GM18517 (cell line): ENCODE data around the gene KAZN.
"Not testable (repeated sequence)": the region's sequence is repeated elsewhere in the genome, so short reads cannot be mapped to it uniquely, and the experiment has no call there.

Source experiments
- ATAC-seq: cut with Tn5 transposase; IDR thresholded peaks from one replicate; pipeline ENCODE4 v1.9.1; 2021; ENCODE audit warnings: mild to moderate bottlenecking, moderate library complexity; ENCODE audit not compliant: unreplicated experiment

Gene KAZN

DNA sequence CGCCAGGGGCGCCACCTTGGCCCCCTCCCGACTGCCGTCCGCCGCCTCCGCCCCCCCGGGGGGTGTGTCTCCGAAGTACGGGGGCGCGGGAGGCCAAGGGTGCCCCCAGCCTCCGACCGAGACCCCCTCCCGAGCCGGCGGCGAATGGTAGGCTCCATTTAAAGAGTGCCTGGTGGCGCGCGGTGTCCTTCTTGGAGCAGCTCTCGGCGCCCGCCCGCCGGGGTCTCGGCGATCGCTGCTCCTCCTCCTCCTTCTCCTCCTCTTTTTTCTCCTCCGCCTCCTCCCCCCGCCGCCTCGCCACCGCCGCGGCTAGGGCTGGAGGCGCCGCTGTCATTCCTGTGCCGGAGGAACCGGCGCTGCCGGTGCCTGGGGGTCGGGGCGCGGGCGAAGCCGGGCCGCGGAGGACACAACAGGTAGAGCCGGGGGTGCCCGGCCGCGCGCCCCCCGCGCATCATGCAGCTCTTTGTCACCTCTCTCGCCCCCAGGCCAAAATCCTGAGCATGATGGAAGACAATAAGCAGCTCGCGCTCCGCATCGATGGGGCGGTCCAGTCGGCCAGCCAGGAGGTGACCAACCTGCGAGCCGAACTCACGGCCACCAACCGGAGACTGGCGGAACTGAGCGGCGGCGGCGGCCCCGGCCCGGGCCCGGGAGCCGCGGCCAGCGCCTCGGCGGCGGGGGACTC lies at the start of gene KAZN:
KAZN (plus strand) TSS at position 188 of the 685 bp plus-strand sequence.
- ATAC-seq = no peak

DNA sequence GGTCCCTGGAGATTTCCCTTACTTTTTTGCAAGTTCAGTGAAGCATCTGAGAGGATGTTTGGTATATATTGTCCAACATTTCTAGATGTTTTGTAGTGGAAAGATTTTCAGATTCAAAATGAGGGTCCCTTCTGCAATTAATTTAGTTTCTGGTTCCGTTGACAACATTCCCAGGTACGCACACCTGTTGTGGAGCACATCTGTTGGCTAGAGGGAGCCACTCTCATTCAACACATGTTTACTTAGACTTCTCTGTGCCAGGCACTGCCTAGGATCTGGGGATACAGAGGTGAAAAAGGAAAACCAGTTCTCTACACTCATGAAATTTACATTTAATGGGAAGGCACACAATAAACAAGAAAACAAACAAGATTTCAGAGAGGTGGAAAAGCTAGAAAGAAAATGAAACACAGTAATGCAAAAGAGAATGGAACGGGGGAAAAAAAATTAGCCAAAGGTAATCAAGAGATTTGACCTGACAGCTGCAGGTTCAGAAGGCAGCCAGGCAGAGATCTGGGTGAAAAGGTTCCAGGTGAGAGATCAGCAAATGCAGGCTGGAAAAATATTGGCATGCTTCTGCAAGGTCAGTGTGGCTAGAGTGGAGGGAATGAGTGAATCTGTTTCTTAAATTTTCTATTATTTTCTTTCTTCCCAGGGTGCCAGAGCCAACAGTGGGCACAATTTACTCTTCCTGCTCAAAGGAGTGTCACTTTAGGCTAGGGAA lies 48.4 kb upstream of the KAZN start:
- ATAC-seq = no peak

DNA sequence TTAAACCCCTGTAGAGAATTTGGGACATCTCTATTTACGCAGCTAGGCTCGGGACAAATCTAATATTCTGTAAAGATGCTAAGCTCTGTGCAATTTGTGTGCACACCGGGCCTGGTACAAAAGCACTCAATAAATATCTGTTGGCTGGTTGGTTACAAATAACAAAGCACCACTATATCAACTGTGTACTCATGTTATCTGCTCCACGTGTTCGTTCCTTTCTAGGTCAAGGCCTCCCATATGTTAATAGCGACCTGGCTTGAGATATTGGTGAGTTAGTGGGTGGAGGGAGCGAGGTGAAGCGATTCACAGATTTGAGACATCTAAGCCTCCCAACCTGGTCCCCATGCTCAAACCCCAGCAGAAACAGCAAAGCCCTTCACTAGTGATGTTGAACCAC lies 47.1 kb upstream of the KAZN start:
- ATAC-seq = no peak

DNA sequence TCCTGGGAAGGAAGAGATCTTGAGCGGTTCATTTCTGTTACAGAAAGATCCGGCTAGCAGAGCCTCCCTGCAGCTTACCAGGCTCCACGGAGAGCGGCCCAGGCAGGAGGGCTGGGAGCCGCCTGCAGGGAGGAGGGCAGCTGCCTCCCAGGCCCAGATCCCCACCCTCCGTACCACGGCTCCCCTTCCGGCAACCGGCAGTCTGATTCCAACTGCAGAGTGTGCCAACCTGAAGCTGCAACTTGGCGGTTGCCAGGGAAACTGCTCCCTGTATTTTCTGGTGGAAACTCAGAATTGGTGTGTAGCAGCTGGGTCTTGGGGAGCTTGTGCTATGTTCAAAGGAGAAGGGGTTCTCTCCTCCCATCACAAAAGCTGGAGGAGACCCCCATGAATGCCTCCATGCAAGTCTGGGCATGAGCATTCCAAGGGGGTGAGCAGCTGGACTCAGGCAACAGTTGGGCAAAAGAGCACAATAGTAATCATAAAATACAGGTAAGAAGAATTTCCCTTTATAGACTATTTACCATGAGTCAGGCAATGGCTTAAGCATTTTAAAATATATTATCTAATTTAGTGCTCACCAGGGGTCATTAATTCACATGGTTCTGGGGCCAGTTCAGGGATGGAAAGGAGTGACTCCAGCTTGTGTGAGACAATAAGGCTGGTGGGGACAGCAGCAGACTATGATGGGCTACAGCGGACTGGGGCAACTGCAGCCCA lies 46.1 kb upstream of the KAZN start:
- no peak for ATAC-seq

DNA sequence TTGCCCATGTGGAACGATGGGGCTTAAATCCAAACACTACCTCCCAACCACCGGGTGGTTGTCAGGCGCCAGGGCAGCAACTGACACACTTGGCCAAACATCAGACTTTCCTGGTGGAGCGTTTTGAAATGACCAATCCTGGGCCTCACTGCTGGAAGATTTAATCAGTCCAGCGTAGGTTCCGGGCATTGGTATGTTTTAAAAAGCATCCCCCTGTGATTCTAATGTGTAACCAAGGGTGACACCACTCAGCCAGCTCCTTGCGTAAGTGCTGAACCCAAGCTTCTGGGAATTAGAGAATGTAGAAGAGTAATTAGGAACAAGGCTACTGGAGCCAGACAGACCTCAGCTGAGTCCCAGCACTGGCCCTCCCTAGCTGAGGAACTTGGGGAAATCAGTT lies 44.8 kb upstream of the KAZN start:
- ATAC-seq = no peak

DNA sequence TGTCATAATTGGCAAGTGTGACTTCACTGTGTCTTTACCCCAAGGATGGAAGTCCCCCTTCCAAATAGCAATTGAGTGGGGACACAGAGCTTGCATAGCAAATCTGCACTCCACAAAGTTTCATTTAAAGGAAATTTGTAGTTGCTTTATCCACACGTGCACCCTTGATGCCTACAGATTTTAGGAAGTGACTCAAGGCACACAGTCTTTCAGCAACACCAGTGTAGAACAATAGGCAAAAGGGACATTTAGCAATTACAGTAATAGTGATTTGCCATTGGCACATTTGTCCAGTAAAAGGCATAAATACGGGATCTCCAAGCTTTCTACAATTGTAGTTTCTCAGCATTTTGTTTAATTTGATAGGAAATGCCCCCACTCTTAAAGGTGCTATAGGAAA lies 43.4 kb upstream of the KAZN start:
- ATAC-seq = no peak

DNA sequence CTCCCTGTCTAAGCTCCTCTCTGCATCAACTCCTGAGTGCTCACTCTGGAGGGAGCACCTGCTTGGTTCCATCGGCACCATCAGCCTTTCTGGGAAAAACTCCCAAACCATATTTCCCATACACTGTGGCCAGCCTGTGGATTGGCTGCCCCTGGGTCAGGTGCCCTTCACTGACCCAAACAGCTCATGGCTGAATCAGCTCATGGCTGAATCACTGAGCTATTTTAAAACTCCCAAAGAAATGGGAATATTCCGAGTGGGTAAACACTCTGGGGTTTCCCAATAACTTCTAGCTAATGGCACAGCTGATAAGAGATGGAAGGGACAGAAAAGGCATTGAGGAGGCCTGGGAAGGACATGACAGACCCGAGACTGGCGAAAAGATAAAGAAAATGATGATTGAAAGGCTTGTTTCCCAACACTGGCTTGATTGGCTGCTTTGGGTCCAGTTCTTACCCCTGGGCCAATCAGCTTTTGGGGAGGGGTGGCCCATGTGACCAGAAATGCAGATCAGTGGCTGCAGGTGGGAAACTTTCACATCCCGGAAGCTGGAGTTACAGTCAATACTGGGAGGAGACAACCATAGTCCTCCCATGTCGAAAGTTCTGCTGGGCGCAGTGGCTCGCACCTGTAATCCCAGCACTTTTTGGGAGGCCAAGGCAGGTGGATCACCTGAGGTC lies 37.3 kb upstream of the KAZN start:
- ATAC-seq = no peak

DNA sequence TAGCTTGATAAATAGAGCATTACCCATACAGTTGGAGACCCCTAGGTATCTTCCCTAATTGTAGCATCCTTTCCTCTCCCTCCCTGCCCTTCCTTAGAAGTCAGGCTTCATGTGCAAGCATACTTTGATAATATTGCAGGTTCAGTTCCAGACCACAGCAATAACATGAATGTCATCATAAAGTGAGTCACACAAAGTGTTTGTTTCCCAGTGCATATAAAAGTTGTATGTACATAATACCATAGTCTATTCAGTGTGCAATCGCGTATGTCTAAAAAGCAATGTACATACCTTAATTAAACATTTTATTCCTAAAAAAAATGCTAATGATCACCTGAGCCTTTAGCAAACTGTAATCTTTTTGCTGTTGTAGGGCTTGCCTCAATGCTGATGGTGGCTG lies 33.4 kb upstream of the KAZN start:
- ATAC-seq = no peak

DNA sequence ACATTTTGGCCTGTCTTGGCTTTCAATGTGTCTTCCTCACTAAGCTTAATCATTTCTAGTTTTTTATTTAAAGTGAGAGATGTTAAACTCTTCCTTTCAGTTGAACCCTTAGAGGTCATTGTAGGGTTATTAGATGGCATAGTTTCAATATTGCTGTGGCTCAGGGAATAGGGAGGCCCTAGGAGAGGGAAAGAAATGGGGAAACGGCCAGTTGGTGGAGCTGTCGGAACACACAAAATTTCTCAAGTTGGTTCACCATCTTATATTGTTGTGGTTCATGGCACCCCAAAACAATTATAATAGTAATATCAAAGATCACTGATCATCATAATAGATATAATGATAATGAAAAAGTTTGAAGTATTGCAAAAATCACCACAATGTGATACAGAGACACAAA lies 31.4 kb upstream of the KAZN start:
- no peak for ATAC-seq

DNA sequence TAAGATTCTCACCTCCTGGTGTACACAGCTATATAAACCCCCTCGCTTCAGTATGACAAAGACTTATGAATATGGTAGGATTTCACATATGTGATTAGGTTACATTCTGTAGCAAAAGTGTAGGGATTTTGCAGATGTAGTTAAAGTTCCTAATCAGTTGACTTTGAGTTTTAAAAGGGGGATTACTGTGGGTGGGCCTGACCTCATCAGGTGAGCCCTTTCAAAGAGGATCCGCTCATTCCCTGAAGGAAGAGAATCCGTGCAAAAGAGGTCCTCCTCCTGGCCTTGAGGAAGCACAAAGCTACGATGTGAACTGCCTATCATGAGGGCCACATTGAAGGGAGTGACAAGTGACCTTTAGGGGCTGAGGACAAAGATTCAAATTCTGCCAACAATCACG lies 30.6 kb upstream of the KAZN start:
- no peak for ATAC-seq

DNA sequence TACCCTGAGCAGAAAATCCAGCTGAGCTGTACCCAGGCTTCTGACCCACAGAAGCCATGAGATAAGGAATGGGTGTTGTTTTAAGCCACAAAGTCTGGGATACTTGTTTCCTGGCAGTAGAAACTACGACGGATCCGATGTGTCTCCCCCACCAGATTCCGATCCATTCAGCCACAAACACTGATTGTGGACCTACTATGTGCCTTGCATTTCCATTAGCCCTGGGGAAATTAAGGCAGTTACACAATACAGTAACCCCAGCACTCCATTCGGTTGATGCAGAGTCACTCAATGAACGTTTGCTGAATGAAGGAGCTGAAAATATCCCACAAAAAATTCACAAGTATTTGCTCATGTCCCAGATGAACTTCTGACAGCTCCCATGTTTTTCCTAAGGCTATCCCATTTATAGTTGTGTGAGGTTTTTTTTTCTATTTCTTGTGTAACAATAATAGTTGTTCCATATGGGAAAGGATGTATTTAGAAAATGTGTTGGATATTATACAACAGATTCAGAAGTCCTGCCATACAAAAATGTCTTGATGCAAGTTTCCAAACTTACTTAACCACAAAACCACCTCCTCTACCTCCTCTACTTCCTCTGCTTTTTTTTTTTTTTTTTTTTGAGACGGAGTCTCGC lies 29.6 kb upstream of the KAZN start:
- no peak for ATAC-seq

DNA sequence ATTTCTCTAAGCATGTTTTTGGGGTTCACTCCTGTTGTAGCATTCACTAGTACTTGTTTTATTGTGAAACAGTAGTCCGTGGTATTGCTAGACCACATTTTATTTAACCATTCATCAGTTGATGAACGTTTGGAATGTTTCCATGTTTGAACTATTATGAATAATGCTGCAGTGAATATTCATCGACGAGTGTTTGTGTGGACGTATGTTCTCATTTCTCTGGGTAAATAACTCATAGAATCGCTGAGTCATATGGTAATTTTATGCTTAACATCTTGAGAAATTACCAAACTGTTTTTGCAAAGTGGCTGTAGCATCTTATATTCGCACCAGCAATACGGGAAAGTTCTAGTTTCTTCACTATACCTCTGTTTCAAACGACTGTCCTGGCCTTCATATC lies 28.0 kb upstream of the KAZN start:
- no peak for ATAC-seq

DNA sequence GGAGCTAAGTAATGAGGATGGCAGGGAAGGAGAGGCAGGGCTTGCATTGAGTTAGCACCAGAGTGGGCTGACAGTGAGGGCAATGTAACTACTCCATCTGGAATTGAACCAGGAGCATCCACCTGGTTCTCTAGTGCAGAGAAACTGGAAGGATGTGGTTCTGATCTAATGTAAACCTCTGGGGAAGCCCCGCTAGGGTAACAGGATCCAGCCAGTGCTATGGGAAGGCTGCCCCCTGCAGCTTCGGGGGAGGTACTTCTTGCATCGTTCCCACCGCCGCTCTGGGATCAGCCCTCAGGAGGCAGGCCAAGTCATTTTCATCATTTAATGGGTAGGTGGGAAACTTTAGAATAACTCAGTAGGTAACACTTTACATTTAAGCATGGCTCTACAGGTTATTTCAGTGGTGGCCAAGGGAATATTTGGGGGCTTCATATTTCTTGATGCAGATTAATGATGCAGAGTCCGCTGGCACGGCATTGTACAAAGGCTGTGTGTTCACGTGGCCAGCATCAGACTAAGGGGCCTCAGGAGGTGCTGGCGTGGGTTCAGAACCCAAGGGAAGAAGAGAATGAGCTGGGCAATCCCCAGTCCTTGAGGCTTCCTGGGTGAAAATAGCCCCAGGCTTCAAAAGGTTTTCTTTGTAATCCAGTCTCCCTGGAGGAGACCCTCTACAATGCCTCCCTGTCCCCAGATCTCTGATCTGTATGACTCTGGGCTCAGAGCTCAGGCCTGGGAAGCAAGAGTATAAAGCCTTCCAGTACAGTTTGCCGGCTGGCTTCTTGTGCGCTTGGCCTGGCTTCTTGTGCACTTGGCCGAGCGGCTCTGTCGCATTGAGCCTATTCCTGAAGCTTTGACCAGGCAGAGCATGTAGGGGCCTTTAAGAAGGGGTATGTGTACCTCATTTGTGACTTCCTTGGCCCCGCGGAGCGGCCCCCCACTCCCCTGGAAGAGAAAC lies 26.4 kb upstream of the KAZN start:
- ATAC-seq = no peak

DNA sequence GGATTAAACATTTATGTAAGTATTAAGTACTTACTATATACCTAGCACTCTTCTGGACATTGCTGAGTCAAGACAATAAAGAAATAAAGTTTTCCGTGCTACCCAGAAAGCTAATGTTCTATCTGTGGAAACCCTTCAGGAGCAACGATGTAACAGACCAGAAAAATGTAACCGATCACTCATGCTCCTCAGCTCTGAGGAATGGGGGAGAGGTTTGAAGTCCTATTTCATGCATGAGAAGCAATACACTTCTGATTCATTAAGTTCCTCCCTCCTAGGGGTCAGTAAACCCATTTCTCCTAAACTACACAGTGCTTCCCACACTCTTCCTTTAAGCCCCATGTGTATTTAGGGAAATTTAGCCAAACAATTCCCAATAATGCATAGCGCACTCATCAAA lies 25.6 kb upstream of the KAZN start:
- no peak for ATAC-seq

DNA sequence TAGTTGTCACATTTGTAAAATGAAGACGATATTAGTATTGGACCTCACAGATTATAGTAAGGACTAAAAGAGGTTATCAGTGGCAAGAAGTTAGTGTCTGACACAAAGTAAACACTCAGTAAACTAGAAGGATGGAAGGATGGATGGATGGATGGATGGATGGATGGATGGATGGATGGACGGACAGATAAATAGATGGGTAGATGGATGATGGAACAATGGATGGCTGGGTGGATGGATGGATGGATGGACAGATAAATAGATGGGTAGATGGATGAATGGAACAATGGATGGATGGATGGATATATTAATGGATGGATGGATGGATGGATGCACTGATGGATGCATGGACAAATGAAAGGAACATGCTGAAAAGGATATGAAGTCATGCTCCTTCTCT lies 22.3 kb upstream of the KAZN start:
- no peak for ATAC-seq

DNA sequence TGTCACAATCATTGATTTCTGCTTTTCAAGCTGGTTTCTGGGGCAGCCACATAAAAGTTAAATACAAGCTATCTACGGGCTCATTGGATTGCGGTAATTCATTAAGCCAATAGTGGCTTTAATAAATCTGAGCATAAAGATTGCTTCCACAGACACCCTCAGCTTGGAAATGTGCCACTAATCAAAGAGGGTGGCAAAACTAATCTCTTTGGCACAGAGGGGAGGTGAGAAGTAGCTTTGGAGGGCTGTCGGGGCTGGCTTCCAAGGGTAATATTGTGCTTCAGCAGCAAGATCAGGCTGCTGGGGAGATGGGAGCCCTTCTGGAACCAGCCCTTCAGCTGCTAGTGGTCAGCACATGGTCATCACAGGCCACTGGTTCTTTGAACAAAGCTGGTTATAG lies 21.2 kb upstream of the KAZN start:
- ATAC-seq = no peak

DNA sequence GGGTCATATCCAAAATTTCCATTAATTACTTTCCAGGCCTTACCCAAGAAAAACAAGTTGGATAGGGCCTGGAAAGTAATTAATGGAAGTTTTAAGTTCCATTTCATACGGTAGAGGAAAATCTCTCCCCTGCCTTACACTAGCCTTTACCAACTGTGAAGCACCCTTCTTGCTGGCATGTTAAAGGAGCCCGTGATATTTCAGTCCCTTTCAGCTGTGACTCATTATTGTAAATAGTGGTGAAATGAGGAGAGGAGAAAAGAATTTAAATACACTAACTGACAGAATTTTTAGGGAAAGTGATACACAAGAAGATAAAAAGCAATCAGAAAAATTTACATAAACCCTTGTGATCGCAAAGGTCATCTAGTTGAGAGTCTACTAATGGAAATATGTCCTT lies 20.3 kb upstream of the KAZN start:
- no peak for ATAC-seq

DNA sequence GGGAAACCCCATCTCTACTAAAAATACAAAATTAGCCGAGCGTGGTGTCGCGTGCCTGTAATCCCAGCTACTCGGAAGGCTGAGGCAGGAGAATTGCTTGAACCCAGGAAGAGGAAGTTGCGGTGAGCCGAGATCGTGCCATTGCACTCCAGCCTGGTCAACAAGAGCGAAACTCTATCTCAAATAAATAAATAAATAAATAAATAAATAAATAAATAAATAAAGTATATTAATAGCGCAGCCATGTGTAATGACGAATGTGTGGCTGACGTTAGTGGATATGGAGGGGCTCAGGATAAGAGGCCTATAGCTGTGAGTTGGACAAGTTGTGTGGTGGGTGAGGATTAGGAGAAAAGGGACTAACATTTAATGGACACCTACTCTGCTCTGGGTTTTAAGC lies 18.2 kb upstream of the KAZN start:
- not testable (repeated sequence) for ATAC-seq

DNA sequence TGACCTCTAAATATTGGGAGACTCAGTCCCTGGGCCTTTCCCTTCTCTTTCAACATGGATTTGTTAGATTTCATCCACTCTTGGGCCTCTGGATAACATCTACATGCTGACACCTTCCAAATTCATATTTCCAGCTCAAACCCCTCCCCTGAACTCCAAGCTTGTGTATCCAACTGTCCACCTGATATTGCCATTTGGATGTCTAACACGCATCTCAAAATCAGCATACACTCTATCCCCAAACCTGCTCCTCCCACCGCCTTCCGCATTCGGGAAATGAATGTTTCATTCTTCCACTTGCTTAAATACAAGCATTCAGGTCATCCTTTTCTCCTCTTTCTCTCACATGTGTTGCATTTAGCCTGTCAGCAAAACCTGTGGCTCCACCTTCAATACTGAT lies 17.5 kb upstream of the KAZN start:
- no peak for ATAC-seq

DNA sequence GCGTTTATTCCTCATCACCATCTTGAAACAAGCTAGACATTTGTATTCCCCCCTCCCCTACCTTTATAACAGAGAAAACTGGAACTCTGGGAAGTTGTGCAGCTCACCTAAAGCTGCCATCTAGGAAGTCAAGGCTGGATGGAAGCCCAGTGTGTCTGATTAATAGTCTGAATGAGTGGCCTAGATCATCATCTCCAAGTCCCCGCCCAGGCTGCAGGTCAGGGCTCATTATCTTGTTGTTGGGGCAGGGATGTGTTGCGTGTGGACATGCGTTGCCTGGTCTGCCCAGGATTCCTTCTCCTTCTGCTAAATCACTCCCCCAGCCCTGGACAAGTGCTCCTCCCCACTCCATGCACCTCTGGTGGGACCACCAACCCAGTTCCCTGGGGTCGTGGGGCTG lies 14.7 kb upstream of the KAZN start:
- ATAC-seq = no peak
